Esophagus muscularis mucosa (tissue), 4 donors: ENCODE data around the gene KCNG1. TPM values are rescaled to one million over a fixed set of nuclear protein-coding genes. Genes with fewer than 3 reads are reported as not detected.

Experiments used
- DNase-seq: peaks from one replicate; pipeline ENCODE4 v3.0.0-alpha.2; 2017; ENCODE audit errors: extremely low spot score
- H3K27ac ChIP-seq, 4 donors: fragments of 200-600 bp; sonication (generic); replicated peaks in 1 of 4; 1 replicate in 3 of 4; 2 replicates in 1 of 4; pipeline ENCODE4 v1.5.1; 2016 to 2019; ENCODE audit warnings: mild to moderate bottlenecking in 1 of 4
- H3K27me3 ChIP-seq, 4 donors: fragments of 200-600 bp; sonication (generic); one replicate each; pipeline versions ENCODE4 v1.5.1 to v1.6.0; 2016 to 2019
- H3K36me3 ChIP-seq, 4 donors: fragments of 200-600 bp; sonication (generic); one replicate each; pipeline ENCODE4 v1.5.1; 2016 to 2019
- H3K4me1 ChIP-seq, 4 donors: fragments of 200-600 bp; sonication (generic); one replicate each; pipeline ENCODE4 v1.5.1; 2016 to 2019
- H3K4me3 ChIP-seq, 4 donors: fragments of 200-600 bp; sonication (generic); 1 replicate in 2 of 4; 2 replicates in 2 of 4; pipeline ENCODE4 v1.5.1; 2016 to 2019; ENCODE audit warnings: mild to moderate bottlenecking in 4 of 4, moderate library complexity in 1 of 4
- H3K9me3 ChIP-seq, 4 donors: fragments of 200-600 bp; sonication (generic); 1 replicate in 3 of 4; 2 replicates in 1 of 4; pipeline ENCODE4 v1.5.1; 2016 to 2019
- EP300 ChIP-seq: sonication (generic); formaldehyde crosslinking; IDR thresholded peaks from one replicate; pipeline ENCODE4 v1.6.1; 2017; ENCODE audit warnings: antibody characterized with exemption
- POLR2A ChIP-seq: fragments of 450-650 bp; IDR thresholded peaks from one replicate; pipeline ENCODE4 v1.6.1; 2017; ENCODE audit warnings: antibody characterized with exemption, moderate library complexity, mild to moderate bottlenecking, low read depth
- POLR2AphosphoS5 ChIP-seq, 2 donors: sonication (generic); formaldehyde crosslinking; IDR thresholded peaks; one replicate each; pipeline ENCODE4 v1.6.1; 2017; ENCODE audit warnings: antibody characterized with exemption in 2 of 2
- WGBS: methylation state at CpG from one replicate; pipeline ENCODE4 v1.1.5; 2018; 5-methylcytosine and 5-hydroxymethylcytosine counted together
- intact Hi-C: fragments of 100-400 bp; cut with DNase I; formaldehyde crosslinking; loops from one replicate; pipeline ENCODE4 v1.15.1; 2023
- total RNA-seq, 4 donors: library from RNA; depleted of rRNA; stranded (reverse); fragments of >200 nt; gene quantifications; one replicate each; pipeline versions ENCODE4 v1.1.0 to v1.2.1, GENCODE V29; 2016
- TF ChIP-seq, protein P1 (sequence below), 3 experiments: fragments of 200-600 bp in 2 of 3; fragments of 450-650 bp in 1 of 3; sonication (generic) in 2 of 3; IDR thresholded peaks; one replicate each; pipeline ENCODE4 v1.5.1; 2017 to 2019; ENCODE audit warnings: antibody characterized with exemption in 3 of 3, mild to moderate bottlenecking in 2 of 3, moderate library complexity in 1 of 3

Gene KCNG1
- total RNA-seq, 4 donors from 2014 or later = 0.42 to 2.2 (median 0.64) TPM

DNA sequence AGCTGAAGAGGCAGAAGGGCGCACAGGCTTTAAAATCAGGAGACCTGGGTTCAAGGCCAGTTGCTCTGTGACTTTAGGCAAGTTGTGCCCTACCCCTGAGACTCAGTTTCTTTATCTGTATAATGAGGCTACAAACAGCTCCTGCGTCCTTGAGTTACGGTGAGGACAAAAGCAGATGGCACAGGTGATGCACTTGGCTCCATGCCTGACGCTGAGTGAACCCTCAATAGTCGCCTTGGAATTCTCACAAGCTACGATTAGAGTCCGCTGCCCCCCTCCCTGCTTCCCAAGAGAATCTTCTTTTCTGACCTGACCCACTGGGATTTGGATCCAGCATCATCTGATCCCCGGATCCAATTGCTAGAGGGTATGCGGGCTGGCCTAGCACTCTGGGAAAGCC, 6.4 kb downstream of the KCNG1 start:
- Histone ChIP-seq H3K4me3 (no peak overlapping the region), H3K9me3 (no peaks in the 10 kb centered on the region), H3K4me1 (no peaks in the 10 kb centered on the region), H3K27ac (no peak overlapping the region), H3K27me3 (peaks cover 0 to 38% (median 0%) of the 10 kb centered on the region in 4 donors), H3K36me3 (no peaks in the 10 kb centered on the region)
- whole genome bisulfite sequencing = 100% methylated on average over 9 of the region's 9 CpGs
- intact Hi-C loops = no loop called here
- TF ChIP-seq, protein P1, sequence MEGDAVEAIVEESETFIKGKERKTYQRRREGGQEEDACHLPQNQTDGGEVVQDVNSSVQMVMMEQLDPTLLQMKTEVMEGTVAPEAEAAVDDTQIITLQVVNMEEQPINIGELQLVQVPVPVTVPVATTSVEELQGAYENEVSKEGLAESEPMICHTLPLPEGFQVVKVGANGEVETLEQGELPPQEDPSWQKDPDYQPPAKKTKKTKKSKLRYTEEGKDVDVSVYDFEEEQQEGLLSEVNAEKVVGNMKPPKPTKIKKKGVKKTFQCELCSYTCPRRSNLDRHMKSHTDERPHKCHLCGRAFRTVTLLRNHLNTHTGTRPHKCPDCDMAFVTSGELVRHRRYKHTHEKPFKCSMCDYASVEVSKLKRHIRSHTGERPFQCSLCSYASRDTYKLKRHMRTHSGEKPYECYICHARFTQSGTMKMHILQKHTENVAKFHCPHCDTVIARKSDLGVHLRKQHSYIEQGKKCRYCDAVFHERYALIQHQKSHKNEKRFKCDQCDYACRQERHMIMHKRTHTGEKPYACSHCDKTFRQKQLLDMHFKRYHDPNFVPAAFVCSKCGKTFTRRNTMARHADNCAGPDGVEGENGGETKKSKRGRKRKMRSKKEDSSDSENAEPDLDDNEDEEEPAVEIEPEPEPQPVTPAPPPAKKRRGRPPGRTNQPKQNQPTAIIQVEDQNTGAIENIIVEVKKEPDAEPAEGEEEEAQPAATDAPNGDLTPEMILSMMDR (IDR thresholded peaks at IDR 0.05) = no peak
- TF ChIP-seq POLR2AphosphoS5 (IDR thresholded peaks at IDR 0.05) (no peak), POLR2A (no peak), EP300 (no peak)
- no peak for DNase-seq

DNA sequence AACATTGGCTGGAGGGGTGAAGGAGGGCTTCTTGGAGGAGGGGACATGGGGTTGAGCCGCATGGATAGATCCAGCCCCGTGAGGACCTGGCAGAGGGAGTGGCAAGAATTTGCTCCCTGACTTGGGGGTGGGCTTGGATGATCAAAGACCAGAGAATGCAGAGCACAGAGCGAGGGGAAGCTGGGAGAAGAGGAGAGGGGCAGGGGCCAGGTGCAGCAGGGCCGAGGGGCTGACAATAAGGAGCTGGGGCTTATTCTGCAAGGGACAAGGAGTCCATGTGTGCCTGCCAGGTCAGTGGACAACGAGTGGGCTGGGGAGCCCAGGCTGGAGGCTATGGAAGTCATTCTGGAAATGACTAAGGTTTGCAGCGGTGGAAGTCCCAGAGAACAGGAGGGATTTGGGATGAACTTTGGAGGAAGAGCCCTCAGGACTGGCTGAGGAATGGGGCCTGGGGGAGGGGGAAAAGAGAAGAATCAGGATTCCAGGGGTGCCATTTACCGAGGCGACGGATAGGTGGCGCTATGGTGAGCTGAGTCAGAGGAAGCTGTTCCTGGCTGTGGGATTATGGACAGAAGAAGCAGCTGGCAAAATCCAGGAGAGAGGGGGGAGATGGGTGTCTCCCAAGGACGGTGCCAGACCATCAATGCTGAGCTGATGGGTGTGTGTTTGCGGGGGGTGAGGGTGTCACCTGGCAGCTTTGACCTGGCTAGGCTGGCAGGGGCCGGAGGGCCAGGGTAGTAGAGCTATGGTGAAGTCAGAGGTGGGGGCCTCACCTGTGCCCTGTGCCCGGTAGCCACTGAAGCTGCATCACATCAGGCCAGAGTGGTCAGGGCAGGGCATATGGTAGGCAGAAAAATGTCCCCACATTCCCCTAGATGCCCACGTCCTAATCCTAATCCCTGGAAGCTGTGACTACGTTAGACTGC, 7.8 kb downstream of the KCNG1 start:
- TF ChIP-seq POLR2A = no peak
- TF ChIP-seq, protein P1 (IDR thresholded peaks at IDR 0.05) = peak; percentile 25 to 58 (median 45)
- H3K27me3 ChIP-seq = peaks cover 0 to 32% (median 0%) of the 10 kb centered on the region in 4 donors
- no peaks in the 10 kb centered on the region for H3K36me3 ChIP-seq
- intact Hi-C loops = no loop called here
- DNase-seq = no peak
- H3K9me3 ChIP-seq = no peaks in the 10 kb centered on the region
- no peaks in the 10 kb centered on the region for H3K4me1 ChIP-seq
- WGBS = 46% methylated on average over 16 of the region's 16 CpGs
- no peak overlapping the region for H3K4me3 ChIP-seq
- no peak overlapping the region for H3K27ac ChIP-seq

GRCh38 chr20:51013577-51014330, 9.2 kb downstream of the KCNG1 start:
- intact Hi-C loops = no loop called here

GRCh38 chr20:51012357-51012756, 10.6 kb downstream of the KCNG1 start:
- DNase-seq = no peak
- H3K27me3 ChIP-seq = peaks cover 0 to 33% (median 0%) of the 10 kb centered on the region in 4 donors

More at GRCh38 chr20:51013577-51014330, 9.2 kb downstream of the KCNG1 start:
- Histone ChIP-seq H3K4me3 (no peak overlapping the region), H3K27ac (no peak overlapping the region), H3K27me3 (peaks cover 0 to 33% (median 0%) of the 10 kb centered on the region in 4 donors), H3K9me3 (no peaks in the 10 kb centered on the region), H3K36me3 (no peaks in the 10 kb centered on the region), H3K4me1 (no peaks in the 10 kb centered on the region)
- no peak for DNase-seq
- 42% methylated on average over 8 of the region's 8 CpGs for WGBS
- no peak for TF ChIP-seq POLR2AphosphoS5 (IDR thresholded peaks at IDR 0.05)
- TF ChIP-seq EP300 = no peak
- TF ChIP-seq POLR2A = no peak
- TF ChIP-seq, protein P1 (IDR thresholded peaks at IDR 0.05) = no peak

More at GRCh38 chr20:51012357-51012756, 10.6 kb downstream of the KCNG1 start:
- intact Hi-C loops = no loop called here
- H3K4me3 ChIP-seq = no peak overlapping the region
- no peaks in the 10 kb centered on the region for H3K4me1 ChIP-seq
- TF ChIP-seq, protein P1 (IDR thresholded peaks at IDR 0.05) = no peak
- no peak for TF ChIP-seq POLR2A
- H3K27ac ChIP-seq = no peak overlapping the region
- WGBS = 76% methylated on average over 3 of the region's 3 CpGs
- H3K36me3 ChIP-seq = no peaks in the 10 kb centered on the region
- H3K9me3 ChIP-seq = no peaks in the 10 kb centered on the region
